Sigmoid colon (tissue), 4 donors: ENCODE results near the gene FBXW4.

Experiments
- CTCF ChIP-seq, 4 experiments: fragments of 450-650 bp in 3 of 4; fragments of 200-600 bp in 1 of 4; IDR thresholded peaks; one replicate each; pipeline ENCODE4 v1.5.1; 2016 to 2019; ENCODE audit warnings: antibody characterized with exemption in 4 of 4, mild to moderate bottlenecking in 3 of 4, moderate library complexity in 2 of 4
- EP300 ChIP-seq, 4 donors: sonication (generic); formaldehyde crosslinking; IDR thresholded peaks; one replicate each; pipeline ENCODE4 v1.6.1; 2017; ENCODE audit warnings: antibody characterized with exemption in 4 of 4
- POLR2A ChIP-seq, 2 donors: fragments of 450-650 bp; IDR thresholded peaks; one replicate each; pipeline ENCODE4 v1.6.1; 2016; ENCODE audit warnings: antibody characterized with exemption in 2 of 2, mild to moderate bottlenecking in 2 of 2, moderate library complexity in 2 of 2
- POLR2AphosphoS5 ChIP-seq, 4 donors: sonication (generic); formaldehyde crosslinking; IDR thresholded peaks; one replicate each; pipeline ENCODE4 v1.6.1; 2017; ENCODE audit warnings: antibody characterized with exemption in 4 of 4

- TF ChIP-seq POLR2AphosphoS5 (IDR thresholded peaks at IDR 0.05) (no peak), CTCF (IDR thresholded peaks at IDR 0.05) (no peak), EP300 (IDR thresholded peaks at IDR 0.05) (no peak), POLR2A (IDR thresholded peaks at IDR 0.05) (no peak)
Observed at GRCh38 chr10:101631821-101632475, 63.0 kb downstream of the FBXW4 start.
